Measurements from ENCODE around the gene PLS1.

DNA sequence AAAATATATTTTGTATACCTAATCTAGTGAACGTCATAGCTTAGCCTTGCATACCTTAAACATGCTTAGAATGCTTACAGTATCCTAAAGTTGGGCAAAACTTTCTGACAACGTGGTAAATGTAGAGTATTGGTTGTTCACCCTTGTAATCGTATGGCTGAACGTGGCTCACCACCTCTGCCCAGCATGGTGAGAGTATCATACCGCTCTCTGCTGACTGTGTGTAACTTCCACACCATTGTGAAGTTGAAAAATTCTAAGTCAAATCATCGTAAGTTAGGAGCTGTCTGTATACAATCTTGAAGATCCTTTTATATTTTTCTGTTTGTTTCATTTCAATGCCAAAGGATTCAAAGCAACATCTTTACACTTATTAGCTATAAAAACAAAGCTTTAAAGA is 64.2 kb downstream of the PLS1 start:
- TF ChIP-seq EZH2 (IDR thresholded peaks at IDR 0.05; ENCODE audit: borderline replicate concordance, low read length) = no peak
- TF ChIP-seq, protein P1, sequence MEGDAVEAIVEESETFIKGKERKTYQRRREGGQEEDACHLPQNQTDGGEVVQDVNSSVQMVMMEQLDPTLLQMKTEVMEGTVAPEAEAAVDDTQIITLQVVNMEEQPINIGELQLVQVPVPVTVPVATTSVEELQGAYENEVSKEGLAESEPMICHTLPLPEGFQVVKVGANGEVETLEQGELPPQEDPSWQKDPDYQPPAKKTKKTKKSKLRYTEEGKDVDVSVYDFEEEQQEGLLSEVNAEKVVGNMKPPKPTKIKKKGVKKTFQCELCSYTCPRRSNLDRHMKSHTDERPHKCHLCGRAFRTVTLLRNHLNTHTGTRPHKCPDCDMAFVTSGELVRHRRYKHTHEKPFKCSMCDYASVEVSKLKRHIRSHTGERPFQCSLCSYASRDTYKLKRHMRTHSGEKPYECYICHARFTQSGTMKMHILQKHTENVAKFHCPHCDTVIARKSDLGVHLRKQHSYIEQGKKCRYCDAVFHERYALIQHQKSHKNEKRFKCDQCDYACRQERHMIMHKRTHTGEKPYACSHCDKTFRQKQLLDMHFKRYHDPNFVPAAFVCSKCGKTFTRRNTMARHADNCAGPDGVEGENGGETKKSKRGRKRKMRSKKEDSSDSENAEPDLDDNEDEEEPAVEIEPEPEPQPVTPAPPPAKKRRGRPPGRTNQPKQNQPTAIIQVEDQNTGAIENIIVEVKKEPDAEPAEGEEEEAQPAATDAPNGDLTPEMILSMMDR (IDR thresholded peaks at IDR 0.05; ENCODE audit: low read length) = no peak
